C4-2B (cell line): ENCODE measurements around the gene NECAB2.

ENCODE experiments used
- H3K27ac ChIP-seq: fragments of 450-650 bp; 2 replicates; pipeline ENCODE4 v1.5.1; 2017
- ZFX ChIP-seq: fragments of 450-650 bp; IDR thresholded peaks from 2 replicates; pipeline ENCODE4 v1.6.1; 2017
- TF ChIP-seq, protein P1 (sequence below): fragments of 450-650 bp; conservative IDR thresholded peaks from 2 replicates; pipeline ENCODE4 v1.5.1; 2017; ENCODE audit warnings: mild to moderate bottlenecking

Gene NECAB2

DNA sequence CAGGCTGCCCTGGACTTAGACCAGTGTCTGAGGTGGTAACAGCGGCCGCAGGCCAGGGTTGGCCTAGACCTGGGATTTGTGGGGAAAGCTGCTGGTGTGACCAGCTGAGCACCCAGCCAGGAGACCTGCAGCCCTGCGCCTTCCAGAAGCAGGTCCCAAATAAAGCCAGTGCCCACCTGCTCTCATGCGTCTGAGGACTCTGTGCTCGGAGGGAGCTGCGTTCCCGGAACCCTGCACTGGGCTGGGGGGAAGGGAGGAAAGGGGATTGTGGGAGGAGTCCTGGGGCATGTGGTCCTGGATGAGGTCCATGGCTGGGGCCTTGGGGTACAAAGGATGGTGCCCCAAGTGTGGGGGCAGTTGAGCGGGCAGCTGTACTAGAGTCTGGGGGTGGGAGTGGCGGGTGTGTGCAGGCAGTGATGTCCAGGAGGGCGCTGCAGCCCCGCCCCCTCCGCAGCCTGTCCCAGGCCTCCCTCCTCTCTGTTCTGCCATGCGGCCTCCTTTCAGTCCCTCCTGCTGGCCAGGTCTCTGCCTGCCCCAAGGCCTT, 1.8 kb upstream of the NECAB2 start:
- TF ChIP-seq, protein P1, sequence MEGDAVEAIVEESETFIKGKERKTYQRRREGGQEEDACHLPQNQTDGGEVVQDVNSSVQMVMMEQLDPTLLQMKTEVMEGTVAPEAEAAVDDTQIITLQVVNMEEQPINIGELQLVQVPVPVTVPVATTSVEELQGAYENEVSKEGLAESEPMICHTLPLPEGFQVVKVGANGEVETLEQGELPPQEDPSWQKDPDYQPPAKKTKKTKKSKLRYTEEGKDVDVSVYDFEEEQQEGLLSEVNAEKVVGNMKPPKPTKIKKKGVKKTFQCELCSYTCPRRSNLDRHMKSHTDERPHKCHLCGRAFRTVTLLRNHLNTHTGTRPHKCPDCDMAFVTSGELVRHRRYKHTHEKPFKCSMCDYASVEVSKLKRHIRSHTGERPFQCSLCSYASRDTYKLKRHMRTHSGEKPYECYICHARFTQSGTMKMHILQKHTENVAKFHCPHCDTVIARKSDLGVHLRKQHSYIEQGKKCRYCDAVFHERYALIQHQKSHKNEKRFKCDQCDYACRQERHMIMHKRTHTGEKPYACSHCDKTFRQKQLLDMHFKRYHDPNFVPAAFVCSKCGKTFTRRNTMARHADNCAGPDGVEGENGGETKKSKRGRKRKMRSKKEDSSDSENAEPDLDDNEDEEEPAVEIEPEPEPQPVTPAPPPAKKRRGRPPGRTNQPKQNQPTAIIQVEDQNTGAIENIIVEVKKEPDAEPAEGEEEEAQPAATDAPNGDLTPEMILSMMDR = no peak
- no peak for TF ChIP-seq ZFX
- H3K27ac ChIP-seq = no peak overlapping the region

DNA sequence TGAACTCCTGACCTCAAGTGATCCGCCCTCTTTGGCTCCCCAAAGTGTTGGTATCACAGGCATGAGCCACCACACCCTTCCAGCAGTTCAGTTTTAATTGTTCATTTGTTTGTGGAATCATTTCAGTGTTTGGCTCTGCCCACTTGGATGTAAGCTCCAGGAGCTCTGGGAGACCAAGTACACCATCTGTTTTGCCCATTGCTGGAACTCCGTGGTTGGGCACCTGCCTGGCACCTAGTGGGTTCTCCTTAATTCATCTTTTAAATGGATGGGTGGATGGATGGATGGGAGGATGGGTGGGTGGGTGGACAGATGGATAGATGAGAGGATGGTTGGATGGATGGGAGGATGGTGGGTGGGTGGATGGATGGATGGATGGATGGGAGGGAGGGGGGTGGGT, 953 bp upstream of the NECAB2 start:
- TF ChIP-seq ZFX = no peak
- TF ChIP-seq, protein P1 = no peak

DNA sequence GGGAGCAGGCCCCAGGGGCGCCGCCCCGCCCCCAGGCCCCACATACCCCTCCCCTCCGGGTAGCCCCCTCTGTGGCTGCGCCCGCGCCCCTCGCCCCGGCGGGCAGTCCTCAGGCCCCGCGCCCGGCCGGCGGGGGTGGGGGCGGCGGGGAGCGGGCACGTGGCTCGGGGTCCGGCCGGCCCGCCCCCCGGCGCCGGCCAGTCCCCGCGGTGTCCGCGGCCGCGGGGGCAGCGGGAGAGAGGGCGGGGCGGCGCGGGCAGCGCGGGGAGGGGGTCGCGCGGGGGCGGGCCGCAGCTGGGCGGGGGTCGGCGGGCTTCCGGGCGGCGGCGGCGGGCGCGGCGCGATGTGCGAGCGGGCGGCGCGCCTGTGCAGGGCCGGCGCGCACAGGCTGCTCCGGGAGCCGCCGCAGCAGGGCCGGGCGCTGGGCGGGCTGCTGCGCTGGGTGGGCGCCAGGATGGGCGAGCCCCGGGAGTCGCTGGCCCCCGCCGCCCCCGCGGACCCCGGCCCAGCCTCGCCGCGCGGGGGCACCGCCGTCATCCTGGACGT, 335 bp downstream of the NECAB2 start:
- TF ChIP-seq, protein P1 = no peak; the same call in 1 of the 2 replicates
- TF ChIP-seq ZFX = no peak
- H3K27ac ChIP-seq = no peak overlapping the region

More for the DNA sequence above, 953 bp upstream of the NECAB2 start:
- H3K27ac ChIP-seq = no peak overlapping the region

DNA sequence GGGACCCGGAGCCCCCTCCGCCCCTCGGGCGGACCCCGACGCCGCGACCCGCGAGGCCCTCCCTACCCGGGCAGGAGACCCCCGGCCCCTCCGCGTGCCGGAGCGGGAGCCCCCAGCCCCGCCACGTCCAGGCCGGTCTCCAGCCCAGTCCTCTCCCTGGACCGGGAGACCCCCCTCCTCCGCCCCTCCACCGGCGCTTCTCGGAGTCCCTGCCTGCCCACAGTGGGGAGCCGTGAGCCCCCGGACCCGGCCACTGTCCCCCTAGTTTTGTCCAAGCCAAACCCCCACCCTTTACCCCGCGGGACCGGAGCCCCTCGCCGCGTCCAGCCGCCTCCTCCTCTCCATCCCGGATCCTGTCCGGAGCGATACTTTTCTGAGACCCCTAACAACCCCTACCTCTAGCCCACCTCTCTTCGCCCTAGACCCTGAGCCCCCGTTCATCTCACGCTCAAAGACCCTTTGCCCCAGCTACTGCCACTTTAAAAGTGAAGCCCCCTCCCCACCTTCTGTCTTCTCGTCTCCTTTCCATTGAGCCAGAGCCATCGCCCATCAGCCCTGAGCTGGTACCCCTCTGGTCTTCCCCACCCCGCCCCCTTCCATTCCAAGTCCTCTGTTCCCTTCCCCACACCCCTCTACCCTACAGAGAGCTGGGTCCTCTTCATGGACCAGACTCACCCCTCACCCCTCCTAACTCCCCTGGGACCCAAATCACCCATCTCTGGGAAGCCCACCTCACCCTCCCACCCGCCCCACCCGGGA, 1.0 kb downstream of the NECAB2 start:
- no peak overlapping the region for H3K27ac ChIP-seq
- TF ChIP-seq, protein P1 = no peak
- TF ChIP-seq ZFX = no peak

DNA sequence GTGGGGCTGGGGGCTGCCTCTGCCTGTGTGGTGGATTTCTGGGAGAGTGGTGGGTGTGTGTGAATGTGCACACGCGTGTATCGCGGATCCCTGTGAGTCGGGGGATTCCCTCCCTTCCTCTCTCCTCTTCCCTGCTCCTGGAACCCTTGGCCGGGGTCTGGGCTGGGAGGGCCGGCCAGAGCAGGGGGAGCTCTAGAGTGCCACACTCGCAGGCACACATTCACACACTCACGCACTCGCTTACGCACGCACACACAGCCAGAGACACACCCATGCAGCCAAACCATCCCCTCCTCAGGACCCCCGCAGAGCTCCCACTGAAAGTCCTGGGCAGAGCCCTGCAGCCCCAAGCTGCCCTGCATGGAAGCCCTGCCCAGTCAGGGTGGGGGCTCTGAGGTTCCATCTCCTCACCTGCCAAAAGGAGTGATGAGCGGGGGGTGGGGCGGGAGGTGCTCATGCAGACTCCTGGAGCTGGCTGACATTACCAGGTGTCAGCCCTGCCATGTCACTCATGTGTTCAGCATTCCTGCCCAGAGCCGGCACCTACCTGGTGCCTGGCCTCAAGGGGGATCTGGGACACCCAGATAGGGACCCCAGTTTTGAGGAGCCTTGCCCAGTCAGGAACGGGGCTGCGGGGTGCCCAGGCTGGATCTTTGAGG, 1.9 kb downstream of the NECAB2 start:
- no peak overlapping the region for H3K27ac ChIP-seq
- TF ChIP-seq ZFX = no peak
- TF ChIP-seq, protein P1 = no peak

DNA sequence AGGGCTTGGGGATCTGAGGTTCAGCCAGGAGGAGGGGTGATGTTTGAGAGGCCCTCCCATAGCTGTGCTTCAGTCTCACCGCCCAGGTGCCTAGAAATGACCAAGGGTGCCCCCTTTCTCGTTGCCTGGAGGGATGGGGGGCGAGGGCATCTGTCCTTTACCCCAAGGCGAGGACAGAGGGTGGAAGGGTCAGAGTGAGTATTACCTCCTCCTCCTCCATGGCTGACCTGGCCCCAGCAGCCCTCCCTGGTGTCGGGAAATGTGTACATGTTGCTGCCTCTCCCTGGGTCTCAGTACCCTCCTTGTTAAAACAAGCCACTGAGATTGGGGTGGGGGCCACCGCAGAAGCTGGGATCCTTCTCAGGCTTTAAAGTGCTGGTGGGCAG, 2.4 kb downstream of the NECAB2 start:
- TF ChIP-seq, protein P1 = no peak
- no peak for TF ChIP-seq ZFX
- H3K27ac ChIP-seq = no peak overlapping the region
